NCI-H82 treated with DMSO at 0.1 percent for 48 hours (cell line): ENCODE data around the gene OVAAL.
"Not testable (repeated sequence)": the region's sequence is repeated elsewhere in the genome, so short reads cannot be mapped to it uniquely, and the experiment has no call there.

Experiments
- DNase-seq: peaks from one replicate; lab custom pipeline; 2025; ENCODE audit not compliant: unreplicated experiment; lab: John Stamatoyannopoulos, UW

The OVAAL gene

GRCh38 chr1:180540697-180541594, 17.8 kb upstream of the OVAAL start:
- no peak for DNase-seq

GRCh38 chr1:180542113-180542837, 16.5 kb upstream of the OVAAL start:
- no peak for DNase-seq

GRCh38 chr1:180542838-180543145, 16.0 kb upstream of the OVAAL start:
- DNase-seq: no peak

GRCh38 chr1:180544050-180544449, 14.7 kb upstream of the OVAAL start:
- no peak for DNase-seq

GRCh38 chr1:180545991-180546390, 12.8 kb upstream of the OVAAL start:
- DNase-seq: no peak

- no peak for DNase-seq
These were observed 10.0 kb upstream of the OVAAL start for GRCh38 chr1:180548686-180549317.

GRCh38 chr1:180549770-180550169, 9.0 kb upstream of the OVAAL start:
- DNase-seq: not testable (repeated sequence)

- no peak for DNase-seq
These were observed 8.5 kb upstream of the OVAAL start for GRCh38 chr1:180550241-180550640.

GRCh38 chr1:180551997-180552396, 6.8 kb upstream of the OVAAL start:
- no peak for DNase-seq

GRCh38 chr1:180553046-180553445, 5.7 kb upstream of the OVAAL start:
- not testable (repeated sequence) for DNase-seq

- no peak for DNase-seq
These were observed 3.4 kb upstream of the OVAAL start for GRCh38 chr1:180555411-180555810.

- no peak for DNase-seq
These were observed 1.6 kb downstream of the OVAAL start for GRCh38 chr1:180560200-180560867.

- no peak for DNase-seq
These were observed 2.3 kb downstream of the OVAAL start for GRCh38 chr1:180560868-180561600.

GRCh38 chr1:180562640-180563025, 3.9 kb downstream of the OVAAL start:
- DNase-seq: no peak

- no peak for DNase-seq
These were observed 4.5 kb downstream of the OVAAL start for GRCh38 chr1:180563026-180563827.

GRCh38 chr1:180565121-180565871, 6.5 kb downstream of the OVAAL start:
- DNase-seq: no peak

- DNase-seq: no peak
These were observed 7.3 kb downstream of the OVAAL start for GRCh38 chr1:180566026-180566425.

GRCh38 chr1:180566495-180566894, 7.7 kb downstream of the OVAAL start:
- DNase-seq: no peak

GRCh38 chr1:180567654-180568053, 8.9 kb downstream of the OVAAL start:
- DNase-seq: no peak
